Endothelial cell (in vitro differentiated cells): ENCODE results near the gene TSR3. TPM values are rescaled to one million over a fixed set of nuclear protein-coding genes. Genes with fewer than 3 reads are reported as not detected.

Experiments
- DNase-seq: peaks from one replicate; pipeline ENCODE4 v3.0.0; 2021; ENCODE audit warnings: low spot score
- H3K27ac Mint-ChIP-seq: one replicate; pipeline ENCODE4 v1.8.0; 2021; ENCODE audit warnings: mixed read lengths, inconsistent platforms; ENCODE audit not compliant: unreplicated experiment
- H3K27me3 Mint-ChIP-seq: one replicate; pipeline ENCODE4 v1.8.0; 2021; ENCODE audit warnings: mild to moderate bottlenecking, moderate library complexity, mixed read lengths, inconsistent platforms; ENCODE audit not compliant: unreplicated experiment
- H3K36me3 Mint-ChIP-seq: one replicate; pipeline ENCODE4 v1.8.0; 2021; ENCODE audit warnings: mild to moderate bottlenecking, low read depth, mixed read lengths, inconsistent platforms; ENCODE audit not compliant: unreplicated experiment
- H3K4me1 Mint-ChIP-seq: one replicate; pipeline ENCODE4 v1.8.0; 2021; ENCODE audit warnings: mild to moderate bottlenecking, mixed read lengths, inconsistent platforms; ENCODE audit not compliant: unreplicated experiment
- H3K4me3 Mint-ChIP-seq: one replicate; pipeline ENCODE4 v1.8.0; 2021; ENCODE audit warnings: mild to moderate bottlenecking, mixed read lengths, inconsistent platforms; ENCODE audit not compliant: unreplicated experiment
- H3K9me3 Mint-ChIP-seq: one replicate; pipeline ENCODE4 v1.8.0; 2021; ENCODE audit warnings: mixed read lengths, inconsistent platforms; ENCODE audit not compliant: unreplicated experiment
- total RNA-seq: library from RNA; stranded (reverse); fragmentation: NEBNext Ultra II Directional; extraction: Animal tissue kit (Norgen Biotek cat#: 25700); gene quantifications from one replicate; pipeline ENCODE4 v1.2.1, GENCODE V29; 2021; ENCODE audit not compliant: unreplicated experiment
- TF ChIP-seq, protein P1 (sequence below): fragments of 200-600 bp; sonication (generic); IDR thresholded peaks from one replicate; pipeline ENCODE4 v1.5.0; 2021; ENCODE audit warnings: antibody characterized with exemption; ENCODE audit not compliant: unreplicated experiment

Gene TSR3
- total RNA-seq, 1 donor from 2014 or later: 68.2 TPM

DNA sequence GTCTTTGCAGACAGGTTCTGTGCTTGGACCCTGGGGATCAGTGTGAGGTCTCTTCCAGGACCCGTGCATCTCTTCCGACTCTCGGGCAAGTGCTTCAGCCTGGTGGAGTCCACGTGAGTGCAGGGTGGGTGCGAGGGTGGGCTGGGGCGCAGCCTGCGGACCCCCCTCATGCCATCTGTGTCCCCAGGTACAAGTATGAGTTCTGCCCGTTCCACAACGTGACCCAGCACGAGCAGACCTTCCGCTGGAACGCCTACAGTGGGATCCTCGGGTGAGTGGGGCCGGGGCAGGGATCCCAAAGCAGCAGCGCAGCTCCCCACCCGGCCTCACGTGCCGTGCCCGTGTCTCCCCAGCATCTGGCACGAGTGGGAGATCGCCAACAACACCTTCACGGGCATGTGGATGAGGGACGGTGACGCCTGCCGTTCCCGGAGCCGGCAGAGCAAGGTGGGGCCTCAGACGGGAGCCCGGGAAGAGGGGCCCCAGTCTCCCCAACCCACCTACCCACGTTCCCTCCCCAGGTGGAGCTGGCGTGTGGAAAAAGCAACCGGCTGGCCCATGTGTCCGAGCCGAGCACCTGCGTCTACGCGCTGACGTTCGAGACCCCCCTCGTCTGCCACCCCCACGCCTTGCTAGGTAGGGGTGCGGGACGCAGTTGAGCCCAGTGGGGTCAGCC lies 10.1 kb upstream of the TSR3 start:
- Mint-ChIP-seq H3K36me3 (peaks cover 12% of the 10 kb centered on the region), H3K27ac (no peak overlapping the region), H3K9me3 (no peaks in the 10 kb centered on the region), H3K4me1 (no peaks in the 10 kb centered on the region), H3K27me3 (peaks cover 9% of the 10 kb centered on the region), H3K4me3 (no peak overlapping the region)
- no peak for DNase-seq
- TF ChIP-seq, protein P1, sequence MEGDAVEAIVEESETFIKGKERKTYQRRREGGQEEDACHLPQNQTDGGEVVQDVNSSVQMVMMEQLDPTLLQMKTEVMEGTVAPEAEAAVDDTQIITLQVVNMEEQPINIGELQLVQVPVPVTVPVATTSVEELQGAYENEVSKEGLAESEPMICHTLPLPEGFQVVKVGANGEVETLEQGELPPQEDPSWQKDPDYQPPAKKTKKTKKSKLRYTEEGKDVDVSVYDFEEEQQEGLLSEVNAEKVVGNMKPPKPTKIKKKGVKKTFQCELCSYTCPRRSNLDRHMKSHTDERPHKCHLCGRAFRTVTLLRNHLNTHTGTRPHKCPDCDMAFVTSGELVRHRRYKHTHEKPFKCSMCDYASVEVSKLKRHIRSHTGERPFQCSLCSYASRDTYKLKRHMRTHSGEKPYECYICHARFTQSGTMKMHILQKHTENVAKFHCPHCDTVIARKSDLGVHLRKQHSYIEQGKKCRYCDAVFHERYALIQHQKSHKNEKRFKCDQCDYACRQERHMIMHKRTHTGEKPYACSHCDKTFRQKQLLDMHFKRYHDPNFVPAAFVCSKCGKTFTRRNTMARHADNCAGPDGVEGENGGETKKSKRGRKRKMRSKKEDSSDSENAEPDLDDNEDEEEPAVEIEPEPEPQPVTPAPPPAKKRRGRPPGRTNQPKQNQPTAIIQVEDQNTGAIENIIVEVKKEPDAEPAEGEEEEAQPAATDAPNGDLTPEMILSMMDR: no peak

- Mint-ChIP-seq H3K36me3 (peaks cover 12% of the 10 kb centered on the region), H3K4me3 (no peak overlapping the region), H3K4me1 (peaks cover 6% of the 10 kb centered on the region), H3K27ac (no peak overlapping the region), H3K9me3 (no peaks in the 10 kb centered on the region), H3K27me3 (peaks cover 20% of the 10 kb centered on the region)
- no peak for DNase-seq
- TF ChIP-seq, protein P1: no peak
These were observed 6.4 kb upstream of the TSR3 start for GRCh38 chr16:1357906-1358566.

- Mint-ChIP-seq H3K36me3 (peaks cover 19% of the 10 kb centered on the region), H3K27me3 (peaks cover 26% of the 10 kb centered on the region), H3K4me3 (no peak overlapping the region), H3K27ac (no peak overlapping the region), H3K4me1 (peaks cover 13% of the 10 kb centered on the region), H3K9me3 (no peaks in the 10 kb centered on the region)
- TF ChIP-seq, protein P1: no peak
- no peak for DNase-seq
These were observed 4.6 kb upstream of the TSR3 start for GRCh38 chr16:1356061-1356900.

DNA sequence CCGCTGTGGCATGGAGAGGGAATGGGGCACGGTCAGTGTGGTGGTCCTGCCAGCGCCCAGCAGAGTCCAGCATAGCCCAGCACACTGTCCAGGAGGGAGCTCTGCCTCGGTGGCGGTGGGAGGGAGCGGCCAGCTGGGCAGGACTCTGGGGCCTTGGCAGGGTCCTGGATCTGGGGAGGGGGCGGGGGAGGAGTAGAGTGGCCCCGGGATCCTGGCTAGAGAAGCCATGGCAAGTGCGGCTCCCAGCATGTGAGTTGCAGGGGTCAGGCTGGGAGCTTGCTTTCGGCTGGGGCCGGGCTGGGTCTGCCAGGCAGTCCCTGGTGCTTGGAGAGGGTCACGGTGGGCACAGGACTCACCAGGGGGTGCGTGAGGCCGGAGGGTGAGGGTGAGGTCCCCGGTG lies 3.9 kb upstream of the TSR3 start:
- H3K36me3 Mint-ChIP-seq: peaks cover 19% of the 10 kb centered on the region
- peaks cover 19% of the 10 kb centered on the region for H3K4me1 Mint-ChIP-seq
- TF ChIP-seq, protein P1: no peak
- DNase-seq: no peak
- H3K9me3 Mint-ChIP-seq: no peaks in the 10 kb centered on the region
- H3K27me3 Mint-ChIP-seq: peaks cover 31% of the 10 kb centered on the region
- no peak overlapping the region for H3K4me3 Mint-ChIP-seq
- H3K27ac Mint-ChIP-seq: no peak overlapping the region
